T47D (cell line): ENCODE measurements around the gene TDRD5.

Experiments
- DNase-seq, 2 experiments: peaks; one replicate each; pipeline versions ENCODE4 v3.0.0 to v3.0.0-alpha.2; 2011 to 2012; ENCODE audit warnings: low read depth in 1 of 2, low spot score in 1 of 2
- JUND ChIP-seq: IDR thresholded peaks from 2 replicates; pipeline ENCODE4 v1.6.1; 2012; ENCODE audit warnings: low read depth
- in situ Hi-C: cut with HindIII; loops from 2 replicates; pipeline ENCODE4 v1.10.0; 2016; ENCODE audit warnings: low sequenced_read_pairs, low pct_unique_long_range_greater_than_20kb

Gene TDRD5

DNA sequence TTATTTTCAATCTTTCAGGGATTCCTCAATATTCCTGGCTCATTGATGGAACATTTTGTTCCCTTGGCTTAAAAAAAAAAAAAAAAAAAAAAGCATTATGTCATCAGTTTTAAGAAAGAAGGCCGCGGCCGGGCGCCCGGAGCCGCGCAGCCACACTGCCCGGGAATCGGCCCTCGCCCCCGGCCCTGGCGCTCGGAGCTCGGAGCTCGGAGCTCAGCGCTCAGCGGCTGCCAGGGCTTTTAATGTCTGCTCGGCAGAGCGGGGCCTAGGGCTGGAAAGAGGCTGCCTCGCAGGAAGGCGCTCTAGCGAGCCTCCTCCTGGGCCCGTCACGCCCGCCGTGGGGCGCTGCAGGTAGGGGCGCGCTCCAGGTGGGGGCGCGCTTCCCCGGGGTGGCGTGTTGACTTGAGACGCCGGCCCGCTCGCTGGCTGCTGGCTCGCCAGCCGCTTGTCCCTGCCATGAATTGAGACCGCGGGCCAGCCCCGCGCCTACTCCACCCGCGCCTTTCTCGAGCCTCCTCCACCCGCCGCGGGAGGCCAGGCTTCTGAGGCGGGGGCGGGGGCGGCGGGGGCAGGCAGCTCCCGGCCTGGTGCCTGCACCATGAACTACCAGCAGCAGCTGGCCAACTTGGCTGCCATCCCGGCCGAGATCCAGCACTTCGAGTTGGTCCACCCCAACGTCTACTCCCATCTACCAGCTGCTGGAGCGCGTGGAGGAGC, 5.4 kb upstream of the TDRD5 start:
- in situ Hi-C loops = no loop called here
- DNase-seq = peak; percentile 70 to 89
- TF ChIP-seq JUND = no peak

DNA sequence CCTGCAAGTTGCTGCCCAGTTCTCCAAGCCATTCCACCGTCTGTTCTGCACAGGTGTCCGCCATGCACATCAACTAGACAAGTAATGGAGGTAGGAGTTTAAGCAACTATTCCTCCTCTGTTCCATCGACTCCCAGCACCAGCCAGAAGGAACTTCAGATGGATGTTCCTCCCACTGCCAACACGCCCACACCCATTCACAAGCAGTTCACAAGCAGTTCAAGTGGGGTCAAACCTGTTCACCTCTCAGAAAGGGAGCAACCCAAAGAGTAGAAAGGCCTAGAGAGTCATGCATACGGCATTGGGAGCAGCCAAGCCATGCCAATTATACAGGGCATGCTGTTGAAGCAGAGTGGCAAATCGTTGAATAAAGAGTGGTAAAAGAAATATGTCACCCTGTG, 4.3 kb upstream of the TDRD5 start:
- in situ Hi-C loops = no loop called here
- no peak for TF ChIP-seq JUND
- no peak for DNase-seq

DNA sequence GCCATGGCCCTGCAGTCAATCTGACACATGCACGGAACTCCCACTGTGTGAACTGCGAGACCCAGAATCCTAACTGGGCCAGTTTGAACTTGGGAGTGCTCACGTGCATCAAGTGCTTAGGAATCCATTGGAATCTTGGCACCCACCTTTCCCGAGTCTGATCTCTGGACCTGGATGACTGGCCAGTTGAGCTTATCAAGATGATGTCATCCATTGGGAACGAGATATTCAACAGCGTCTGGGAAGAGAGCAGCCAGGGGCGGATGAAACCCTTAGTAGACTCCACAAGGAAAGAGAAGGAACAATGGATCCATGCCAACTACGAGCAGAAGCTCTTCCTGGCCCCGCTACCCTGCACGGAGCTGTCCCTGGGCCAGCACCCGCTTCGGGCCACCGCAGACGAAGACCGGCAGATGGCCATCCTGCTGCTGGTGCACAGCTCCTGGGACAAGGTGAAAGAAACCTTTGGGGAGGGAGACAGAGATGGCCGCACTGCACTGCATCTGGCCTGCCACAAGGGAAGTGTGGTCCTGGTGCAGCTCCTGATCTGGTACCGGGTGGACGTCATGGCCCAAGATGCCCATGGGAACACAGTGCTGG, 3.1 kb upstream of the TDRD5 start:
- in situ Hi-C loops = no loop called here
- no peak for DNase-seq
- no peak for TF ChIP-seq JUND

DNA sequence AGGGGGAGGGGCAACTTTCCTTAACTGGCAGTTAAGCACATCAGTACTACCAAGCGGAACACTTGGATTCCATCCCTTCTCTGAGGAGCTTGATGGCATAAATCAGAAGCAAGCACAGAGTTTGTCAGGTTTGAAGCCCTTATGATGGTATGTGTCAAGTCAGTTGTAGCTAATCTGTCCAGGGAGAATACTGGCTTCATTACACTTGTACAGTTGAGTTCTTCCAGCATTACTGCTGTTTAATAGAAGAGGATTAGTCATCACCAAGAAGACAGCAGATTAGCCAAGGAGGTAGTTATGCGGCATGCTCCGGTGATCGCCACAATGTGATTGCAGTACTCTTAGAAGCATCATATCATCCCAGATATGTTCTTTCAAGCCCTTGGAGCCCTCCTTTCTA, 2.1 kb upstream of the TDRD5 start:
- no peak for TF ChIP-seq JUND
- in situ Hi-C loops = no loop called here
- no peak for DNase-seq

DNA sequence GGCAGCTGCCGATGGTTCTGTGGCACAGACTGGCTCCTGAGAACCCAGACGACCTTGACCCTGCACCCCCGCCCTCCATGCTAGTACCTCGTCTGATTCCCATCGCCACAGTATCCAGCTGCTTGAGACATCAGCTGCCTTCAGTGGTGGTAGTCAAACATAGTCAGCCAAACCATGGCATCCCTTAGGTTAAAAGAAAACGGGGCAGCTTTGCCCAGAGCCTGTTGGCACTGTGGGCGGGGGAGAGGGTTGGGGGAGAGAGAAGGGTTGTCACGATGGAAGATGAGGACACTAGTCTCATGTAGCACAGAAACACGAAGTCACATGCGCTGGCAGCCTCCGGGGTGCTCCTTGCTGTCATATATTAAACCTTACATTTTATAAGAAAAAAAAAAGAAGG, 961 bp upstream of the TDRD5 start:
- no peak for TF ChIP-seq JUND
- DNase-seq = no peak
- in situ Hi-C loops = no loop called here

DNA sequence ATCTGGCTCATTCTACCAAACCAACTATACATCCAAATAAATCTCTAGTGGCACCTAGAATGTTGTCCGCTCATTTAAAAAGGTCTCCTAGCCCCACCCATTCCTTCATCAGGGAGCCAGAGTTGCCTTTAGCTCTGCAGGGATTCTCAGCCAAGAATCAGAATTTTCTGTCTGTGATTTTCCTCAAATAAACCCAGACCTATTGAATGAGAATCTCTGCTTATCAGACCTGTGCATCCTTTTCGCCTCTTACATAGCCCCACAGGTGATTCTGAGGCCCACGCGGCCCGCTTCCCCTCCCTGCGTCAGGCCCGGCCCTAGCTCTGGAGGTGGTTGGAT, 410 bp upstream of the TDRD5 start:
- no peak for TF ChIP-seq JUND
- DNase-seq = no peak
- in situ Hi-C loops = no loop called here

DNA sequence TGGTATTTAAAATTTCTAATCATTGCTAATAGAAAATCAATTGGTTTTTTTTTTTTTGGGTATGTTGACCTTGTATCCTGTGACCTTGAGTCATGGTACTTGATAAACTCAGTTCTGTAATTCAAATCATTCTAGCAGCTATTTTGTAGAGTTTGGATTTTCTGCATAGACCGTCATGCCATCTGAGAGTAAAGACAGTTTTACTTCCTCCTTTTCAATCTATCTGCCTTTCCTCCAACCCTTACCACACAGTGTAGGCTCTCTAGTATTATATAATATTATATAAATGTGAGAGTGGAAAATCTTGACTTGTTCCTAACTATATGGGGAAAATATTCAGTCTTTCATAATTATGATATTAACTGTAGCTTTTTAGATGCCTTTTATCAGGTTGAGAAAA, 7.0 kb downstream of the TDRD5 start:
- TF ChIP-seq JUND = no peak
- in situ Hi-C loops = no loop called here
- DNase-seq = no peak

DNA sequence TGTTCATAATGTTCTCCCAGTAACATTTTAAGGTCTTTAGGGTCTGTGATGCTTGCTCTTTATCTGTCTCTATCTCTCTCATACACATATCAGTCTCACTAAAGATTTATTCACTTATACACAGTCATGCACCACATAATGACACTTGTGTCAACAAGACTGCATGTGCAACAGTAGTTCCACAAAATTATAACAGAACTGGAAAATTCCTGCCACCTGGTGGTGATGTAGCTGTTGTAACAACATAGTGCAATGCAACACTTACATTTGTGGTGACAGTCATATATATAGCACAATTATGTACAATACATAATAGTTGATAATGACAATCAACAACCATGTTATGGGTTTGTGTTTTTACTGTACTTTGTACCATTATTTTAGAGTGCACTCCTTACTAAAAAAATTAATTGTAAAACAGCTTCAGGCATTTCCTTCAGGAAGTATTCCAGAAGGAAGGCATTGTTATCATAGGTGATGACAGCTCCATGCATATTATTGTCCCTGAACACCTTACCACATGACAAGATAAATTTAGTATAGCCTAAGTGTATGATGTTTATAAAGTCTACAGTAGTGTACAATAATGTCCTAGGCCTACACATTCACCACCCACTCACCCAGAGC, 8.1 kb downstream of the TDRD5 start:
- in situ Hi-C loops = no loop called here
- TF ChIP-seq JUND = no peak
- peak; percentile 66 to 85 for DNase-seq

DNA sequence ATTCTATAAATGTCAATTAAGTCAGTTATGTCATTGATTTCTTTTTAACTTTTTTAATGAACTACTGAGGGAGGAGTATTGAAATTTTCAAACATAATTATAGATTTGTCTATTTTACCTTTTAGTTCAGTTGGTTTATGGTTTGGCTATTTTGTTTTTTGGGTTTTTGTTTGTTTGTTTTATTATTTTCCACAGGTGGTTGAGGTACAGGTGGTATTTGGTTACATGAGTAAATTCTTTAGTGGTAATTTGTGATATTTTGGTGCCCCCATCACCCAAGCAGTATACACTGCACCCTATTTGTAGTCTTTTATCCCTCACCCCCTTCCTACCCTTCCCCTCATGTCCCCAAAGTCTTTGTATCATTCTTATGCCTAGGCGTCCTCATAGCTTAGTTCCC, 9.5 kb downstream of the TDRD5 start:
- in situ Hi-C loops = no loop called here
- TF ChIP-seq JUND = no peak

DNA sequence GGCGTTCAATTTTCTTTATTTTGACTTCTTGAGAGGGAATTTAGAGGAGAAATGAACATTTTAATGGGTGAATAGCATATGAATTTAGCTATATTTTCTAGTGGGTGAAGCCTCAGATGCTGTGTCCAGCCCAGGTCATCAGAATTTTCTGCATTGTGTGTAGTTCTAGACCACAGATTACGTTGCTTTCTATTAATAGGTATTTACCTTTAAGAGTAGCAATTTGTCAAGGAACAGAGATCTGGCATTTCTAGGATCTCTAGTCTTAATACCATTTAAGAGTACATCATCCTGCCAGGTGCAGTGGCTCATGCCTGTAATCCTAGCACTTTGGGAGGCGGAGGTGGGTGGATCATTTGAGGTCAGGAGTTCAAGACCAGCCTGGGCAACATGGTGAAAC, 20.7 kb downstream of the TDRD5 start:
- in situ Hi-C loops = no loop called here
- no peak for DNase-seq
- TF ChIP-seq JUND = no peak

More for the DNA sequence above, 9.5 kb downstream of the TDRD5 start:
- no peak for DNase-seq

DNA sequence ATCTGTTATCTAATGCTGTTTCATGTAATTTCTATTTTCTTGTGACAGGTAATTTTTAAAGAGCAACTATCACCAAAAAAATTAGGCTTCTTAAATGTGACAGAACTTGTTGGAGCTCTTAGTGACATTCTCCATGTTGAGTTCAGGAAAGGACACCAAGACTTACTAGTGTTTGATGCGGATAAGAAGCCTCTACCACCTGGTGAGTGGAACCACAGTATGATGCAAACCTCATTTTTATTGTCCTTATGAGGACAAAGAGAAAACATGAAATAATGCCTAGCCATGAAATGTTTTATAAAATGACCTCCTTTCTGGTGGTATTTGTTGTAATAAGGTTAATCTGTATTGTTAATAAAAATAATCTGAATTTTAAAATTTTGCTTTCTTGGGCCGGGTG, 39.1 kb downstream of the TDRD5 start:
- DNase-seq = no peak
- TF ChIP-seq JUND = no peak
- in situ Hi-C loops = no loop called here

DNA sequence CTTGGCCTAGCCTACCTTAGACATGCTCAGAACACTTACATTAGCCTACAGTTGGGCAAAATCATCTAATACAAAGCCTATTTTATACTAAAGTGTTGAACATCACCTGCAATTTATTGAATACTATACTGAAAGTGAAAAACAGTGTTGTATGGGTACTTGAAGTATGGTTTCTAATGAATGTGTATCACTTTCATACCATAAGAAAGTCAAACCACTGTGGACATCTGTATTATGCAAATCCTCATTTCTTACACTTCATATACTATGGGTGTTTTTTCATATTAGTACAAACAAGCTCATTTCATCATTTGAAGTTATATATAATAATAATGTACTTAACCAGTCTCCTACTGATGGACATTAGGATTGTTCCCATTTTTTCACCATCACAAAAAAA, 41.2 kb downstream of the TDRD5 start:
- in situ Hi-C loops = no loop called here
- TF ChIP-seq JUND = no peak
- DNase-seq = no peak

DNA sequence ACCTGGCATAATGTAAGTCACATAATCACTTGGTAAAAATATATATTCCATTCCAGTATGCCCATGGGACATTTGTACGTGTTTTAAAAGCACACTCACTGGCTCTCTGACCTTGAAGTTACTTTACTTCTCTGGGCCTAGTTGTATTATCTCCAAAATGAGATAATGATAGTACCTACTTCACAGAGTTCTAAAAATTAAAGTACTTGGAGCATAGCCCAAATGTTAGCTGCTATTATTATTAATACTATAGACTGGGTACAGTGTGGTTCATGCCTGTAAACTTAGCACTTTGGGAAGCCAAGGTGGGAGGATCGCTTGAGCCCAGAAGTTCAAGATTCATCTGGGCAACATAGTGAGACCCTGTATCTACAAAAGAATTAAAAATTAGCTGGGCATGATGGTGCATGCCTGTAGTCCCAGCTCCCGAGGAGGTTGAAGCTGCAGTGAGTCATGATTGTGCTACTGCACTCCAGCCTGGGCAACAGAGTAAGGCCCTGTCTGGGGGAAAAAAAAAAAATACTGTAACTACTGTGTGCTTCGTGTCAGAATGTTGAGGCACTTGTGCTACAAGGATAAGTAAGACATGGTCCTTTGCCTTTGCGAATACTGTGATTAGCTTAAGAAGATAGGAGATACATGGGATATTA, 45.7 kb downstream of the TDRD5 start:
- TF ChIP-seq JUND = no peak
- no peak for DNase-seq
- in situ Hi-C loops = no loop called here
